Measurements from ENCODE around the gene MIPOL1. TPM values are rescaled to one million over a fixed set of nuclear protein-coding genes. Genes with fewer than 3 reads are reported as not detected.

Gene MIPOL1
- total and polyA plus RNA-seq, 2 of the 13 experiments (the other 11 are each of a cell fraction or from before 2014, with no cell fraction given), result 8.6 to 34.2 TPM

GRCh38 chr14:37480446-37481290 is 282.9 kb downstream of the MIPOL1 start (continued):
- TF ChIP-seq ZBTB1 (CRISPR knock-in tag; IDR thresholded peaks at IDR 0.05; ENCODE audit: borderline replicate concordance), result no peak
- TF ChIP-seq SUZ12 (IDR thresholded peaks at IDR 0.05; ENCODE audit: low read depth, low read length), result no peak
- TF ChIP-seq CERS6 (CRISPR knock-in tag; IDR thresholded peaks at IDR 0.05), result no peak
- no peak for TF ChIP-seq CBX2 (IDR thresholded peaks at IDR 0.05; ENCODE audit: low read depth, low read length)
- no peak for TF ChIP-seq CBX2 (CRISPR knock-in tag; IDR thresholded peaks at IDR 0.05; ENCODE audit: low read depth)
- no peak for TF ChIP-seq RNF219 (CRISPR knock-in tag; IDR thresholded peaks at IDR 0.05)
- TF ChIP-seq ZNF615 (CRISPR knock-in tag; IDR thresholded peaks at IDR 0.05; ENCODE audit: borderline replicate concordance), result no peak
- no peak for TF ChIP-seq ZBTB4 (CRISPR knock-in tag; IDR thresholded peaks at IDR 0.05; ENCODE audit: borderline replicate concordance)
- TF ChIP-seq ZNF510 (CRISPR knock-in tag; IDR thresholded peaks at IDR 0.05; ENCODE audit: low read depth), result no peak
- TF ChIP-seq ZHX2 (IDR thresholded peaks at IDR 0.05; ENCODE audit: low read depth), result no peak
- no peak for TF ChIP-seq ZHX2 (CRISPR knock-in tag; IDR thresholded peaks at IDR 0.05; ENCODE audit: borderline replicate concordance)
- no peak for TF ChIP-seq ZSCAN12 (CRISPR knock-in tag; IDR thresholded peaks at IDR 0.05)
